BE2C (cell line): Measurements from ENCODE around the gene FLII.

Source experiments
- DNase-seq: peaks from one replicate; pipeline ENCODE4 v3.0.0-alpha.2; 2020
- H3K27me3 ChIP-seq: fragments of 250-450 bp; sonication (Bioruptor Pico); 2 replicates; pipeline ENCODE4 v1.5.1; 2020; ENCODE audit warnings: mild to moderate bottlenecking
- H3K36me3 ChIP-seq: fragments of 250-450 bp; sonication (Bioruptor Pico); 2 replicates; pipeline ENCODE4 v1.5.1; 2020; ENCODE audit warnings: mild to moderate bottlenecking
- H3K4me1 ChIP-seq: fragments of 250-450 bp; sonication (Bioruptor Pico); 2 replicates; pipeline ENCODE4 v1.5.1; 2020
- H3K4me3 ChIP-seq: 2 replicates; pipeline ENCODE4 v1.5.1; 2011; ENCODE audit warnings: low read depth, low read length
- H3K9me3 ChIP-seq: fragments of 250-450 bp; sonication (Bioruptor Pico); 2 replicates; pipeline ENCODE4 v1.5.1; 2020
- CTCF ChIP-seq: IDR thresholded peaks from 2 replicates; pipeline ENCODE4 v1.5.1; 2012; ENCODE audit warnings: mild to moderate bottlenecking, low read depth, low read length

The FLII gene

GRCh38 chr17:18233803-18234518 is 24.6 kb downstream of the FLII start:
- Histone ChIP-seq H3K36me3 (no peaks in the 10 kb centered on the region), H3K4me3 (no peak overlapping the region), H3K27me3 (no peaks in the 10 kb centered on the region), H3K9me3 (no peaks in the 10 kb centered on the region), H3K4me1 (no peaks in the 10 kb centered on the region)
- no peak for TF ChIP-seq CTCF
- no peak for DNase-seq

- no peak for TF ChIP-seq CTCF
- no peak for DNase-seq
- no peaks in the 10 kb centered on the region for H3K36me3 ChIP-seq
These were observed 27.4 kb downstream of the FLII start for GRCh38 chr17:18231164-18231563.

GRCh38 chr17:18230288-18231141 is 28.0 kb downstream of the FLII start:
- Histone ChIP-seq H3K4me1 (no peaks in the 10 kb centered on the region), H3K27me3 (no peaks in the 10 kb centered on the region), H3K4me3 (no peak overlapping the region), H3K9me3 (no peaks in the 10 kb centered on the region), H3K36me3 (no peaks in the 10 kb centered on the region)
- TF ChIP-seq CTCF, result no peak
- no peak for DNase-seq

More at GRCh38 chr17:18231164-18231563, 27.4 kb downstream of the FLII start:
- Histone ChIP-seq H3K4me3 (no peak overlapping the region), H3K4me1 (no peaks in the 10 kb centered on the region), H3K27me3 (no peaks in the 10 kb centered on the region), H3K9me3 (no peaks in the 10 kb centered on the region)

- no peaks in the 10 kb centered on the region for H3K9me3 ChIP-seq
- H3K4me3 ChIP-seq, result no peak overlapping the region
- H3K4me1 ChIP-seq, result peaks cover 3% of the 10 kb centered on the region; the same call in 1 of the 2 replicates
- no peak for TF ChIP-seq CTCF
- DNase-seq, result no peak
- no peaks in the 10 kb centered on the region for H3K27me3 ChIP-seq
- H3K36me3 ChIP-seq, result no peaks in the 10 kb centered on the region
These were observed 28.8 kb downstream of the FLII start for GRCh38 chr17:18229771-18230170.

GRCh38 chr17:18229254-18229653 is 29.3 kb downstream of the FLII start:
- Histone ChIP-seq H3K4me3 (no peak overlapping the region), H3K27me3 (no peaks in the 10 kb centered on the region), H3K4me1 (peaks cover 4% of the 10 kb centered on the region; the same call in 1 of the 2 replicates), H3K9me3 (no peaks in the 10 kb centered on the region), H3K36me3 (no peaks in the 10 kb centered on the region)
- no peak for DNase-seq
- no peak for TF ChIP-seq CTCF
